Activated CD4-positive, CD25-positive, alpha-beta regulatory T cell treated with anti-CD3 and anti-CD28 coated beads, Interleukin-2, amount 50 U/mL, for 16 hours (primary cell): ENCODE measurements around the gene SS18L1.
A peak's percentile ranks its signal among the peaks of the same experiment; 100 is the strongest.

Source experiments
- DNase-seq: peaks from one replicate; pipeline ENCODE4 v3.0.0-alpha.2; 2020; ENCODE audit warnings: low read depth, low spot score

SS18L1 gene

DNA sequence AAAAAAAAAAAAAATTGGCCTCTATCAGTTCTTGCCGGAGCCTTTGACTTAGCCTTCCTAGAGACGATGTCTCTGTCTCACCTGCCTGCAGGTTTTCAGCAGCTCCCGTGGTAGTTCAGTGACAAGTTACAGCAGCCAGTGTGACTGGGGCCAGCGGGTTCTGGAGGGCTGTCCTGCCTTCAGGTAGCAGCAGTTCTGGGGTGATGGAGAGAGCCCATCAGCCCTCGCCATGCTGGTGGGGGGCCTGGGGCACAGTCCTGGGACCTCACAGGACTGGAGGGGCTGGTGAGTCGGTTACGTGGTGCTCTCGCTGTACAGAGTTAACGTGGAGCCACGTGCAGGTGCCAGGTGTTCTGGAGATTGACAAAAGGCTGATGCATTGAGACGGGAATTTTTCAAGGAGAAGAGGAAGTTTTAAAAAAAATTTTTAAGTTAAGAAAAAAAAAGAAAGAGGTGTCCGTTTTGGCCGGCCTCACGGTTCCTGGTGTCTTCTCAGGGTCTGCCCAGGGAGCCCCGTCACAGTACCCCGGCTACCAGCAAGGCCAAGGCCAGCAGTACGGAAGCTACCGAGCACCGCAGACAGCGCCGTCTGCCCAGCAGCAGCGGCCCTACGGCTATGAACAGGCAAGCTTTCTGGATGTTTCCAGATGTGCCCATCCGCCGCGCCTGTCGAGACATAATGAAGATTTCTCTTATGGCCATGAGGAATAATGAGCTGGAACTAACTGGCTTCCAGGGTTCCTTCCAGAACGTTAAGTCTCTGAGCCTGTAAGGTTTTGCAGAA, 30.6 kb downstream of the SS18L1 start:
- DNase-seq = no peak

DNA sequence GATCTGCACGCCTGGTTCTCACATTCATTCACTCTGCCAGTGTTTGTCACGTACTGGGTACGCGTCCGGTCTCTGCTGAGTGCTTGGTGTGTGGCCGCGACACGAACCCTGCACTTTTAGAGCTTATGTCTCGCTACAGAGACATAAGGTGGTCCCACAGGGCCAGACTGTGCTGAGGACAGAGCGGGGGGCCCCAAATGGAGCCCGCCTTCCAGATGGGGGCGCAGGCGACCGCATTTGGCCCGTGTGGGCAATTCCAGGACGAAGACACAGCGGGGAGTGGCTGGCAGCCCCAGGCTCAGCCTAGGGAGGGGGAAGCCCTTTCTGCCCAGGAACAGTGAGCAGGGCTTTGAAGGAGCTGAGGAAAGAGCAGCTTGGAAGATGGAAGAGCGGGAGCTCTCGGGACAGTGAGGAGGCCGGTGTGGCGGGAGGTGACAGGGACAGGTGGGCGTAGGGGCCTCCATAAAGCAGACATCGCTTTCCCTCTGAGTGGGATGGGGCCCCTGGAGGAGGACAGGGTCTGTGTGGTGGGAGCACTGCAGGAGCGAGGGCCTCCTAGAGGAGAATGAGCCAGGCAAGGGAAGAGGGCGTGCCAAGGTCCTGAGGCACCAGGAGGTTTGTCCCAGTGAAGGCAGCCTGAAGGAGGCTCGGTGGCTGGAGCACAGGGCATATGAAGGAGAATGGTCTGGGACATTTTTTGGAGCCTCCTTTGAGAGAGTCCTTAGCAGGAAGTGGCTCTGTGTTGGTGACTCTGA, 31.5 kb downstream of the SS18L1 start:
- no peak for DNase-seq

DNA sequence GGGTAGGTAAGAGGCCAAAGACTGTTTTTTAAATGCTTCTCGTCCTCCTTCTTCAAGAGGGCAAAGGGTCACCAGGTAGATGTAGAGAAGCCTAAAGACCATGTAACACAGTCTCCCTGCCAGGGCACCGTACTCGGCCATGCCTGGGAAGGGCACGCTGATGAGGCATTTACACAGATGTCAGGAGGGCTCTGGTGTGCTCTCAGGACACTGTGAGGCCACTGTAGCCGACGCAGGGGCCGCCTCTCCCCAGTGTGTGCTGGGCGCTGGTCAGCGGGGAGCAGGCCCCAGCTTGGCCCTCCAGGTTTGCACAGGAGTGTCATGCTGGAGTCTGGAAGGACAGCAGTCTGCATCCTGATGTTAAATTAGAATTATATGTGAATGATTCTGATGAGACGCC, 32.1 kb downstream of the SS18L1 start:
- no peak for DNase-seq

DNA sequence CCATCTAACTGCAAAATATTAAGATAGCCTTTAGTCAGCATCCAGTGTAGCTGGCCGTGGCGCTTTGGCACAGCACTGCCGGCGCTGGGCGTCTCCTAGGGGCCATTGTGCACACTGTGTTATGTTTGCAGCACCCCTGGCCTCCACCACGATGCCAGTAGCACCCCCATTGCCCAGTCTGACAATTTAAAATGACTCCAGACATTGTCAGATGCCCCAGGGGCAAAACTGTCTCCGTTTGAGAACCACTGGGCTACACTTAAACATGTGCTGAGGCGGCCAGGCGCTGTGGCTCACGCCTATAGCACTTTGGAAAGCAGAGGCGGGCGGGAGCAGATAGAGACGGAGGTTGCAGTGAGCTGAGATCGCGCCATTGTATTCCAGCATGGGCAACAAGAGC, 33.3 kb downstream of the SS18L1 start:
- DNase-seq = no peak

DNA sequence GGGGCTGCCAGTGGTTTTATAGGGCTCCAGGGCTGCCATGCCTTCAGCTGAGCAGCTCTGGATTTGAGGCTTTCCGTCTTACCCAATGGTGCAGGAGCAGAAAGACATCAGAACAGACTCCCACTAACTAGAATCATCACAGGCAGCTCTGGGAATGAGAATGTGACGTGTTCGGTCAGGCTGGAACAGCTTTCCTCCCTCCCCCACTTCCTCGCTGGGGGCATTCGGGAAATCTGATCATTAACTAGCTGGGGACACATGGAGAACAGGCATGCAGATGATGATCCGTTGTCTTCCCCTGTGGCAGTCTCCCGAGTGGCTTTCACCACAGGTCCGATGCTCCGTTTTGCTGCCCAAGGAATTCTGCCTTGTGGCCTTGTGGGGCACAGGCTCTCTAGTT, 33.7 kb downstream of the SS18L1 start:
- no peak for DNase-seq

DNA sequence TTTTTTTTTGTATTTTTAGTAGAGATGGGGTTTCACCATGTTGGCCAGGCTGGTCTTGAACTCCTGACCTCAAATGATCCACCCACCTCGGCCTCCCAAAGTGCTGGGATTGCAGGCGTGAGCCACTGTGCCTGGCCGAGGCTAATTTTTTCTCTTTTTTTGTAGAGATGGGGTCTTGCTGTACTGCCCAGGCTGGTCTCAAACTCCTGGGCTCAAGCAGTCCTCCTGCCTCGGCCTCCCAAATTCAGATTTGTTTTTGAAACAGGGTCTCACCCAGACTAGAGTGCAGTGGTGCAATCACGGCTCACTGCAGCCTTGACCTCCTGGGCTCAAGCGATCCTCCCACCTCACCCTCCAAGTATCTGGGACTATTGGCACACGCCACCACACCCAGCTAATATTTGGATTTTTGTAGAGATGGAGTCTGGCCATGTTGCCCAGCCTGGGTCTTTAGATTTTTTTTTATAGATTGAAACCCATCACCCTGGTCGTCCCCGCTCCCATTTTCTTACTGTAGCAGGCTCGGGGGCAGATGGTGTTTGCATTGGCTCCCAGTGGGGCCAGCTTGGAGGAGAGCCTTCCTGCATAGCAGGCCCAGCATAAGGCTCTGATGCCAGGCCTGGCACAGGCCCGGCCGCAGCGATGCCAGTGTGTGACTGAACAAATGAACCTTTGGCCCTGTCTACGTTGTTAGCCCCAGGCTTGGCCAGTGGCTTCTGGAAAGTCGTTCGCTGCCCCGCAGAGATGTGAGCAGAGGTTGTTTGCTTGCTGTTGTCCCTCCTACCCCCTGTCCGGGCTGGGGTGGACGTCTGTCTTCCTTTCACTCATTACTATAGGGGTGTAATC, 35.0 kb downstream of the SS18L1 start:
- DNase-seq = no peak

DNA sequence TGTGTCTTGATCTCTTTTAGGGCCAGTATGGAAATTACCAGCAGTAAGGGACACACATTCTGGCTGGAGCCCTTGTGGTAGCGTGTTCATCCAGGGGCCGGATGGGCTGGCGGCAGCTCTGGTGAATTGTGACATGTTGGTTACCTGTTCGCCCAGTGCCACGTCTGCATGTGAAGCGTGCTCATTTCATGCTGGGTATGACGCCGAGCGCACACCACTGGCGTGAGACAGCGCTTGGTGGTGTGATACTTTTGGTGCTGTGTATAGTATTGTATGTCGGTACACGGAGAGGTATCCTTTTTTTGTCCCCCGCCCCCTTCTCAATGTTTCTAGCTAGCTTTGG, 35.6 kb downstream of the SS18L1 start:
- DNase-seq = no peak

DNA sequence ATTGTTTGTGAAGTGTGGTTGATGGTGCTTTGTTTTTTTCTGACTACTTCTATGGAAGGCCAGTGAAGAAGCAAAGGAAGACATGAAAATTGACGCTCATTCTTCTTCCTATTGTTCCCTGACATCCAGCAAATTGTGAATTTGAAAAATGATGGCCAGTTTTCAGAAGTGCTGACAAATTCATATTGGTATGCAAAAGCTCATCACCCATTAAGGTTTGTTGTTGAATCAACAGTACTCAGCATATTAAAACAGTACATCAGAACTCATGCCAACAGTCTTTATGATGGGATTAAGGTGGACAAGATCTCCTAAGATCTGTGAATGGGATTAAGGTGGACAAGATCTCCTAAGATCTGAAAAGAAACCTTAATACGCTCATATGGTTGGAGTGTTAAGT, 38.2 kb downstream of the SS18L1 start:
- DNase-seq = no peak

DNA sequence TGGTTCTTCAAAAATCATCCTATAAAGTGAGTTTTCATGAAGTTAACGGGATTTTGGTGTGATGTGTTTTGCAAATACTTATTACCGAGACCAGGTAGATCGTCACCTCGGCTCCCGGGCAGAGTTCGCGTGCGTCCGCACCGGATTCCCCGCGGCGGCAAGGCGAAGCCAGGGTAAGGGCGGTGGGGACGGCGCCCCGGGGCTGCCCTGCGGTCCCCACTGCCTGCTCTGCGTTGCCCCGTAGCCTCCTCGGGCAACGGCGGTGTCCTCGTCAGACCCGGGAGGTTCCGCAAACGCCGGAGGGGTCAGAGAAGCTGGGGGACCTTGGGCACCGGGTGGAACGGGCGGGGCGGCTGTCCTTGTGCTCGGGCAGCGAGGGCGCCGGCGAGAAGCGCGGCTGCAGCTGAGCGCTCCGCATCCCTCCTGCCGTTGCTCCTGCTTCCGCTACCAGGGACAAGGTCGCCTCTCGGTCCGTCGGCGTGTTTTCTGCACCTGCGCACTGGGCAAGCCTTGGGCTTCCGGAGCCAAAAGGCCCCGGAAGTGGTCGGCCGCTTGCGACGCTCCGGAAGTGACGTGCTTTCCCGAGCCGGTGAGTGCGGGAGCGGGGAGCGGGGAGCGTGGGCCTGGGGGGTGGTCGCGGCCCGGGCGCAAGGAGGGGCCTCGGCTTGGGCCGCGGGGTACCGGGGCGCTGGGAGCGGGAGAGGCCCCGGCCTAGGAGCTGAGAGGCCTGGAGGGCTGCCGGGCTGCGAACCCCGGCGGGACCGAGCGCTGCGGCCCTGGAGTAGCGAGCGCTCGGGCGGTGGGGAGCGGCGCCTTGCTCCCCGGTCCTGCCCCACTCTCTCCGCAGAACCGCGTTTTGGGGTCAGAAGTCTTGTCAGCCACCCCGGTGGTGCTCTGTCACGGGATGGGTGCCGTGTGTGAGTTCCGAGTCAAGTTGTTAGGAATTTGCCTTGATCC, 39.2 kb downstream of the SS18L1 start, which contains the start of gene MTG2:
Gene MTG2, plus strand, starts transcription at position 560 of the 957 bp plus-strand sequence. CDS start 10,393 bp downstream, outside the sequence.
- DNase-seq = peak; percentile 89

DNA sequence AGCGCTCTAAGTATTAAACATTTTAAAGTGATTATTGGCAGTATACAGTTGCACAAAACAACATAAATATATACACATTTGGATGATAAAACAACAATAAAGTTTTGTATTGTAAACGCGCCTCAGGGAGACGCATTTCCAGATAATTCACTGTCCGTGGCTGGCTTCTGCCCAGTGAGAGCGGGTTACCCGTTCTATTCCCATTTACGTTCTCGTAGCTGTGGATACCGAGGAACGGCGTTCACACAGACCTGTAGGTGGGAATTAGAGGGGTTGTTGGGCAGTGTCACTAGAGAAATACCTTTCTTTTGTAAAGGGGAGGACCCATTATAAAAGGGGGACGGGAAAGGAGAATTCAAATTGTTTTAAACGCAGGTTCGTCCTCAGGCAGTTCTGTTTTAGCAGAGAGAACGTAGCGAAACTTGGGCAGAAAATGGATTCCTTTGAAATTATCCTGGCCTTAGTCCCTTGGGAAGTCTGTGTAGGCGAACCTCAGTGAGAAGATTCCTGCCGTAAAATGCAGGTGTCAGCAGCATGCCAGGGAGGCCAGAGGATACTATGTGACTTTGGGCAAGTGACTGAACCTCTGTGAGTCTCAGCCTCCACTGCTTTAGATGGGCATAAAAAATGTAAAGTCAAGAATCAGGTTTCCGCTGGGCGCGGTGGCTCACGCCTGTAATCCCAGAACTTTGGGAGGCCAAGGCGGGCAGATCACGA, 40.0 kb downstream of the SS18L1 start:
- no peak for DNase-seq

DNA sequence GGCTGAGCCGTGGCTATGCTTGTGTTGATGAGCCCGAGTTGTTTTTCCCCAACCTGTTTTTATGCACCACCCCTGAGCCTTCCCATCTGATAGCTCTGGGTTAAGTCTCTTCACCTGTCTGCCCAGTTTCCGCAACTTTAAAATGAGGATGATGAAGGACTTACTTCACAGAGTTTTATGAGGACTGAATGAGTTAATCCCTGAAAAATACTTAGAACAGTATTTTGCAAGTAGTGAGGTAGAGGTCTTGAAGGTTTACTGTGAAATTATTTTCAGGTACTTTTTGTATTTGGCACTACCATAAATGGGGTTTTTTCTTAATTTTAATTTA, 42.5 kb downstream of the SS18L1 start:
- DNase-seq = no peak

DNA sequence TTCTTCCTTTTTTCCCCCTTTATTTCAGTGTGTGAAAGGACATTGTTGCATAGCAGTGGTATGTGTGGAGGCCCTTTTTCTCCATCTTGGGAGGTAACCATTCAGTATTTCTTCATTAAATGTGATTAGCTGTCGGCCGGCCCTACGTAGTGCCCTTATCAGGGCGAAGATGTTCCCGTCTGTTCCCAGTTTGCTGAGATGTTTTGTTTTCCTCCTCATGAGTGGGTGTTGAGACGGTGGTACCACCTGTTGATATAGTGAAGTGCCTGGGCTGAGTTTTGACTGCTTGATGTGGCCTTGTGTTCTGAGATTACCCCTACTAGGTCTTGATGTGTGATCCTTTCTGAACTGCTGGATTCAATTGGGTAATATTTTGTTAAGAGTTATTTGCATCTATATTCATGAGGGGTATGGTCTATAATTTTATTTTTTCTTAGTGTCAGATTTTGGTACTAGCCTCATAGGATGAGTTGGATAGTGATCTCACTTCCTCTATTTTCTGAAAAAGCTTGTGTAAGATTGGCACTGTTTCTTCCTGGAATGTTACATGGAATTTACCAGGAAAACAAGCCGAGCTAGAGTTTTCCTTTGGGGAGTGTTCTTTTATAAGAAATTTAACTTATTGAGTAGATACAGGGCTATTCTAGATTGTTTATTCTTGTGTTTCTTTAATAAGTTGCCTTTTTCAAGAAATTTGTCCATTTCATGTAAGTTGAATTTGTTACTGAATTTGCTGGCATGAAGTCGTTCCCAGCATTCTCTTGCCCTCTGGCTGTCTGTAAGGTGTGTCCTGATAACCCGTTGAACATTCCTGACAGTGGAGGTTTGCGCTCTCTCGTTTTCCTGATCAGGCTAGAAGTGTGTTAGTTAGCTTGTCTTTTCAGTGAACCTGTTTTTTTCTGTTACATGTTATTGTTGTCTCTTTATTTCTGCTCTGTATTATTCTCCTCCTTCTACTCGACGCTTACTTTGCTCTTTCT, 43.6 kb downstream of the SS18L1 start:
- no peak for DNase-seq

DNA sequence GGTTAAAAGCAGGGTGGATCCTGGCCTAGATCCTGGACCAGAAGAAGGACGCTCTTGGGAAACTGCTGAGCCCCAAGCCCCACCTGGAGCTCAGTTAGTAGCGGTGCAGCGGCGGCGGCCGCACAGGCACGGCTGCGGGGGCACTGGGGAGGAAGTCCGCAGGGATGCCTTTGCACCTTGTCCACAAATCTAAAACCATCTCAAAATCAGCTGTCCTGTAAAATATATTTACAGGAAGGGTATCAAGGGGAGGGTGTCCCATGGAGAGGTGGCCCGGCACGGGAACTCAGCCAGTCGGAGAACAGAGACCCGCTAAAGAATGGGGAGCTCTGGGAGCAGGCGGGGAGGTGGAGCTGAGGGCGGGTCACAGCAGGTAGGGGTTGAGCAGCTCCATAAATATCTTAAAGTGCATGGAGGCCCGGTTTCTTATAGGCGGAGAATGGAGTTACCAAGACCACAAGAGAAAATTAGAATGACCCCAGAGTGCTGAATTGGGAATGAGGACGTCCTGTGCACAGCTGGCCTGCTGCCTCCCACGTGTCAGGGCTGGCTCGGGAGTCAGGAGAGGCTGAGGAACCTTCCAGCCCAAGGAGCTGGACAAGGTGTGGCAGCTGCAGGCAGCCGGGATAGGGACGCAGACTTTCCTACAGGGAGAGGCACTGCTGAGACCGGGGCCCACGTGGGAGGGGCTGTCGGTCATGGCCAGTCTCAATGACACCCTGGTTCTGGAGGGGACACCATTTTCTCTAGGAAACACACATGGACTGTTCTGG, 47.3 kb downstream of the SS18L1 start:
- DNase-seq = no peak

DNA sequence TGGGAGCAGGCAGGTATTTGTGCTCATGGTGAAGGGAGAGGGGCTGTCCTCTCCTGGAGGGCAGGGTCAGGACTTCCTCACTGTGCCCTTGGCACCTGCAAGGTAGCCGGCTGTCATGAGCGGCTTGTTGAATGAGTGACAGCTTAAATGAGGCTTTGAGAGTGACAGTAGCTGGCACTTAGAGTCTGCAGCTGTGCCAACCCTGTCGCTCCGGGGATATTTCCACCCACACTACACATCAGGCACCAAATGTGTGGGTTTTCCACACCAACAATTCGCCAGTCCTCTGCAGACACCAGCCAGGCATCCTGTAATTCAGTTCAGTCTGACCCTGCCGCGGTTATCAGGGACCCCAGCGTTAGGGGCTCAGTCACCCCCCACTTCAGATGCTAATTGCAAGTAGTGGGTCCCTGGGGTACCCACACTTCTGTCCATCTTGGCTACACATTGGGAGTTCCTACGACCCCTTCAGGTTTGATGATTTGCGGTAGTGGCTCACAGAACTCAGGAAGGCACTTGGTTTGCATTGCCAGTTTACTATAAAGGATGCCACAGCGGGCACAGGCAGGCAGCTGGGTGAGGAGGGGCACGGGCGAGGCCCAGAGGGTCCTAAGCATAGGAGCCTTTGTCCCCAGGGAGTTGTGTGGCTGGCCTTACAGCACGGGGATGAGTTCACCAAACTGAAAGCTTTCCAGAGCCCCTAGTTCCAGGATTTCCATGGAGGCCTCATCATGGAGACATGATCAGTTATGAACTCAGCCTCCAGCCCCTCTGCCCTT, 48.4 kb downstream of the SS18L1 start:
- DNase-seq = no peak

DNA sequence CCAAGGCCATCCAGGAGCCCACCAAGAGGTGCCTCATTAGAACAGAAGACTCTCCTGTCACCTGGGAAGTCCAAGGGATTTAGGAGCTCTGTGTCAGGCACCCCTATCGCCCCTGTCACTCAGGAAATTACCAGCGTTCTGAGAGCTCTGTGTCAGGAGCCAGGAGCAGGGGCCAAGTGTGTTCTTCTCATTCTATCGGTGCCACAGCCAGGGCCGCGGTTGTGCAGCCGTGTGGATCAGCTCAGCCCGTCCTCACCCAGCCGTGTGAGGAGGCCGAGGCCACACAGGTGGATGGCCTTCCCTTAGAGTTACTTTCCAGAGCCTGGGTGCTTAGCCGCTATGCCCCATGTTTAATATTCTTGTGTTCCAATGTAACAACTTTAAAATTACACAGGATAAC, 49.1 kb downstream of the SS18L1 start:
- no peak for DNase-seq

DNA sequence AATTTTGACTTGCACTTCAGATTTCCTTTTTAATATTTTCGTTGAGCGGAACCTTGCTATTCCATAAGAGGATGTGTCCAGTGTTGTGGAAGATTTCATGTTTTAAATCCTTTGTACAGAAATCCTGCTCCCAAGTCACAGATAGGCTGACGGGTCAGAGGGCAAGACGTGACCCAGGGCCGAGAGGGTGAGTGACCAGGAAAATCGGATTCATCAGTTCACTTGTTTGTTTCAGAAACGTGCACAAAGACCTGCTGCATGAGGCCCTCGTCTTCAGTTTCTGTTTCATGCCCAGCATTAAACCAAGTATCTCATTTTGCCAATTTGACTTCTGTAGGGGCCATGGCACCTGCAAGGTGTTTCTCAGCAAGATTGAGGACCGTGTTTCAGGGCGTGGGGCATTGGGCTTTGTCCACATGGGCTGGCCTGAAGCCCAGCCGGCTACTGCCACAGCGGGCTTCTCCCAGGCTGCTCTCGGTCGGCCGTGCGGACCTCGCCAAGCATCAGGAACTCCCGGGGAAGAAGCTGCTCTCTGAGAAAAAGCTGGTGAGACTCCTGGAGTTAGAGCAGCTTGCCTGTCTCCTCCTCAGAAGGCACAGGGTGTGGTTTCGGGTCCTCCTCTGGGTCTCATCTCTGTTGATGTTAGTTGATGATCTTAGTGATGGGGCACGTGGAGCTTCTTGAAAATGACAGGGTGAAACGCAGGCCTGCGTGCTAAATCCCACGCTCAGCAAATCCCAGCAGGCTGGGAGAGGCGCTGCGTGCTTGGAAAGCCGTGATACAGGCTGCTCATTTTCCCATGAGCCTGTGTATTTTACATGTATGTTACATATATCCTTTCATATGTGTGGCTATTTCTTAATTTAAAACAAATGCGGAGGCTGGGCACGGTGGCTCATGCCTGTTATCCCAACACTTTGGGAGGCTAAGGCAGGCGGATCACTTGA, 49.8 kb downstream of the SS18L1 start:
- no peak for DNase-seq

DNA sequence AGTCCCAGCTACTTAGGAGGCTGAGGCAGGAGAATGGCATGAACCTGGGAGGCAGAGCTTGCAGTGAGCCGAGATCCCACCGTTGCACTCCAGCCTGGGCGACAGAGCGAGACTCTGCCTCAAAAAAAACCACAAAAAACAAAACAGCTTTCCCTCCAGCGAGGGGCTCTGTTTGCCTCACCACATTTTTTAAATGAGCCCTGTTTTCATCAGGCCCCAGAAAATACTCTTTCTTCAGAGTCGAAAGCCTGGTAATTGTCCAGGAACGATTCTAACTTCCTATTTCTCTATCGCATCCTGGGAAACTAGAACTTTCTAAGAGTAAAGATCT, 51.5 kb downstream of the SS18L1 start:
- no peak for DNase-seq
